Amygdala (tissue), 56 donors: ENCODE data around the gene CATSPER1.
"Not testable (repeated sequence)": the region's sequence is repeated elsewhere in the genome, so short reads cannot be mapped to it uniquely, and the experiment has no call there.

Source experiments
- DNase-seq, 56 donors: peaks; one replicate each; lab custom pipeline; 2025; lab: John Stamatoyannopoulos, UW

Gene CATSPER1

GRCh38 chr11:66052664-66052982 lies 26.3 kb upstream of the CATSPER1 start:
- DNase-seq = no peak

- DNase-seq = peak; percentile 81 to 99 (median 97)
These were observed 25.7 kb upstream of the CATSPER1 start, which contains the start of gene SF3B2 for GRCh38 chr11:66051766-66052663. Gene SF3B2, plus strand, starts transcription at chr11:66052364. Its CDS starts 21 bp downstream, at chr11:66052385.

GRCh38 chr11:66051371-66051765 lies 25.1 kb upstream of the CATSPER1 start:
- peak in 1 of 56 donors; percentile 31 for DNase-seq

- no peak for DNase-seq
These were observed 24.4 kb upstream of the CATSPER1 start for GRCh38 chr11:66050581-66051231.

- peak in 8 of 56 donors; percentile 7 to 31 (median 16) for DNase-seq
These were observed 22.5 kb upstream of the CATSPER1 start, which contains the start of gene GAL3ST3 for GRCh38 chr11:66048547-66049323. Gene GAL3ST3, minus strand, starts transcription at chr11:66049161. Its CDS starts 3,746 bp downstream, at chr11:66045415.

GRCh38 chr11:66047541-66048365 lies 21.5 kb upstream of the CATSPER1 start:
- DNase-seq = no peak

GRCh38 chr11:66046901-66047300 lies 20.6 kb upstream of the CATSPER1 start:
- DNase-seq = no peak

- DNase-seq = peak in 52 of 56 donors; percentile 10 to 83 (median 51)
These were observed 18.9 kb upstream of the CATSPER1 start for GRCh38 chr11:66045177-66045639.

GRCh38 chr11:66044757-66045156 lies 18.5 kb upstream of the CATSPER1 start:
- no peak for DNase-seq

GRCh38 chr11:66042996-66043906 lies 17.0 kb upstream of the CATSPER1 start:
- no peak for DNase-seq

- DNase-seq = no peak
These were observed 16.1 kb upstream of the CATSPER1 start for GRCh38 chr11:66042227-66042995.

GRCh38 chr11:66039765-66040164 lies 13.5 kb upstream of the CATSPER1 start:
- DNase-seq = no peak

GRCh38 chr11:66037327-66037726 lies 11.0 kb upstream of the CATSPER1 start:
- DNase-seq = no peak

GRCh38 chr11:66036334-66036710 lies 10.0 kb upstream of the CATSPER1 start:
- no peak for DNase-seq

- no peak for DNase-seq
These were observed 9.5 kb upstream of the CATSPER1 start for GRCh38 chr11:66035653-66036333.

GRCh38 chr11:66032957-66033735 lies 6.9 kb upstream of the CATSPER1 start:
- no peak for DNase-seq

- DNase-seq = not testable (repeated sequence)
These were observed 3.2 kb downstream of the CATSPER1 start for GRCh38 chr11:66023186-66023440.
